ENCODE results near the gene BTNL9. TPM values are rescaled to one million over a fixed set of nuclear protein-coding genes. Genes with fewer than 3 reads are reported as not detected.

The BTNL9 gene
- total RNA-seq, 1 donor from 2014 or later: not detected

DNA sequence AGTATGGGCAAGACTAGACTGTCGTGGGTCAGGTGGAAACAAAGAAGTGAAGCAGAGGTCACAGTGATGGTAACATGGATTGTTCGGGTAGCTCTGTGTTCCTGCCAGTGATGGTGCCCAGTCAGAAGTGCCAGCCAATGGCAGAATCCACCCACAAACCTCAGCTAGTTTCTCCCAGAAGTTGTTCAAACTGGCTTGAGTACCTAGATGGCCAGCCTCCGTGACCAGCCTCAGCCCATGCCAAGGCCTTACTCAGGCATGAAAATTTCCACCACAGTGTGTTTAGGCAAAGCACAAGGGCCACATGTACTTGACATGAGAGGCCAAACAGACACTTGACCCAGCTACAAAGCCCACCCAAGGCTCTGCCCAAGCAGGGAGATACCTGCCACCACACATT, 19.4 kb upstream of the BTNL9 start:
- Mint-ChIP-seq H3K9me3 (ENCODE audit: low read depth) (peaks cover 21% of the 10 kb centered on the region), H3K4me1 (ENCODE audit: low read depth) (no peaks in the 10 kb centered on the region), H3K36me3 (ENCODE audit: low read depth) (peaks cover 2% of the 10 kb centered on the region), H3K27ac (ENCODE audit: unreplicated experiment) (no peak overlapping the region), H3K4me3 (ENCODE audit: unreplicated experiment) (no peak overlapping the region), H3K27me3 (ENCODE audit: low read depth) (peaks cover 9% of the 10 kb centered on the region)
- DNase-seq (ENCODE audit: low spot score): no peak
- TF ChIP-seq, protein P1, sequence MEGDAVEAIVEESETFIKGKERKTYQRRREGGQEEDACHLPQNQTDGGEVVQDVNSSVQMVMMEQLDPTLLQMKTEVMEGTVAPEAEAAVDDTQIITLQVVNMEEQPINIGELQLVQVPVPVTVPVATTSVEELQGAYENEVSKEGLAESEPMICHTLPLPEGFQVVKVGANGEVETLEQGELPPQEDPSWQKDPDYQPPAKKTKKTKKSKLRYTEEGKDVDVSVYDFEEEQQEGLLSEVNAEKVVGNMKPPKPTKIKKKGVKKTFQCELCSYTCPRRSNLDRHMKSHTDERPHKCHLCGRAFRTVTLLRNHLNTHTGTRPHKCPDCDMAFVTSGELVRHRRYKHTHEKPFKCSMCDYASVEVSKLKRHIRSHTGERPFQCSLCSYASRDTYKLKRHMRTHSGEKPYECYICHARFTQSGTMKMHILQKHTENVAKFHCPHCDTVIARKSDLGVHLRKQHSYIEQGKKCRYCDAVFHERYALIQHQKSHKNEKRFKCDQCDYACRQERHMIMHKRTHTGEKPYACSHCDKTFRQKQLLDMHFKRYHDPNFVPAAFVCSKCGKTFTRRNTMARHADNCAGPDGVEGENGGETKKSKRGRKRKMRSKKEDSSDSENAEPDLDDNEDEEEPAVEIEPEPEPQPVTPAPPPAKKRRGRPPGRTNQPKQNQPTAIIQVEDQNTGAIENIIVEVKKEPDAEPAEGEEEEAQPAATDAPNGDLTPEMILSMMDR (IDR thresholded peaks at IDR 0.05): no peak

DNA sequence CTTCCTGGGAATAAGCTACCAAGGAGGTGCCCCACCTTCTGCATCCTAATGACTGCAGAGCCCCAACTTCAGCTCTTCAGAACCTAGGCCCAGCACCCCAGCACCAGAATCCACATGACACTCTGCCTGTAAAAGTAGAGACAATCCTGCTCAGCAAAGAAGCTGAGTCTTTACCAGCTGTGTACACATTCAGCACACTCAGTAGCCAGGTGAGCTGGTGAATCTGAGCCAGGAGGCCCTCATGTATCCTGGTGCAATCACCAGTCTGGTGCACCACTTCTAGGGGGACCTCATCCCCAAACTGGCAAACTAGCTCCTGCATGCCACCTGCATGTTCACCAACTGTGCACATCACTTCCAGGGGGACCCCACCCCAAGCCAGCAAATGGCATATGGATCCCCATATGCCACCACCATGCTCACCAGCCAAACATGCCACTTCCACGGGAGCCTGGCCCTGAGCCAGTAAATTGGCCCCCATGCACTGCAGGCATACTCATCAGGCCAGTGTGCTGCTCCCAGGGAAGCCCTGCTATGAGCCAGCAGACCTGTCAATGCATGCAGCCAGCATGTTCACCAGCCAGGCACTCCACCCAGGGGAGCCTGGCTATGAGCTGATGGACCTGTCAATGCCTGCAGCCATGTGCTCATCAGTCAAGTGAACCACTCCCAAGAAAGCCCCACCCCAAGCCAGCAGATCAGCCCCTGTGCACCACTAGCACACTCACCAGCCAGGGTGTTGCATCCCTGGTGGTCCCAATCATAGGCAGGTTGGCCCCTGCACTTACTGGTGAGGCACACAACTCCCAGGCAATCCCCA, 15.6 kb upstream of the BTNL9 start:
- no peak overlapping the region for H3K27ac Mint-ChIP-seq (ENCODE audit: unreplicated experiment)
- peaks cover 2% of the 10 kb centered on the region for H3K36me3 Mint-ChIP-seq (ENCODE audit: low read depth)
- H3K9me3 Mint-ChIP-seq (ENCODE audit: low read depth): peaks cover 18% of the 10 kb centered on the region
- peak; percentile 53 for DNase-seq (ENCODE audit: low spot score)
- peaks cover 8% of the 10 kb centered on the region for H3K27me3 Mint-ChIP-seq (ENCODE audit: low read depth)
- H3K4me1 Mint-ChIP-seq (ENCODE audit: low read depth): peaks cover 4% of the 10 kb centered on the region
- H3K4me3 Mint-ChIP-seq (ENCODE audit: unreplicated experiment): no peak overlapping the region
- TF ChIP-seq, protein P1 (IDR thresholded peaks at IDR 0.05): no peak

DNA sequence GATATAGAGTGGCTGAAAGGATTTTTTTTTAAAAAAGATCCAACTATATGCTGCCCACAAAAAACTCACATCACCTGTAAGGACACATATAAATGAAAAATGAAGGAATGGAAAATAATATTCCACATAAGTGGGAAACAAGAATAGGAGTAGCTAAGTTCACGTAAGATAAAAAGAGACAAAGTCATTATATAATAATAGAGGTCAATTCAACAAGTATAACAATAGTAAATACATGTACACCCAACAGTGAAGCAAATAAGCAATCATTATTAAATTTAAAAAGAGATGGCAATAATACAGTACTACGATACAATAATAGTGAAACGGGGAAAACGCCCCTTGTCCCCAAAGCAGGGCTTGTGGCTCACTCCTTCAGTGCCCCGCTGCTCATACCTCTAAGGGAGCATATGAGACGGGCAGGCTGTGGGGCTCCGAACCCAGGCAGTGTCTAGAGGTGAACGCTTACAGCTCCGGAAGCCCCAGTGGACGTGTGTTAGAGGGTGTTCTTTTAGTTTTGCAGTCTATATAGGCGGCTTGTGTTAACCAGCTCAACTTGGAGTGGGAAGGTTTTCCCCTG, 12.5 kb upstream of the BTNL9 start:
- Mint-ChIP-seq H3K27me3 (ENCODE audit: low read depth) (peaks cover 17% of the 10 kb centered on the region), H3K9me3 (ENCODE audit: low read depth) (peaks cover 5% of the 10 kb centered on the region), H3K27ac (ENCODE audit: unreplicated experiment) (no peak overlapping the region), H3K4me1 (ENCODE audit: low read depth) (peaks cover 4% of the 10 kb centered on the region), H3K4me3 (ENCODE audit: unreplicated experiment) (no peak overlapping the region), H3K36me3 (ENCODE audit: low read depth) (no peaks in the 10 kb centered on the region)
- TF ChIP-seq, protein P1 (IDR thresholded peaks at IDR 0.05): no peak
- no peak for DNase-seq (ENCODE audit: low spot score)

DNA sequence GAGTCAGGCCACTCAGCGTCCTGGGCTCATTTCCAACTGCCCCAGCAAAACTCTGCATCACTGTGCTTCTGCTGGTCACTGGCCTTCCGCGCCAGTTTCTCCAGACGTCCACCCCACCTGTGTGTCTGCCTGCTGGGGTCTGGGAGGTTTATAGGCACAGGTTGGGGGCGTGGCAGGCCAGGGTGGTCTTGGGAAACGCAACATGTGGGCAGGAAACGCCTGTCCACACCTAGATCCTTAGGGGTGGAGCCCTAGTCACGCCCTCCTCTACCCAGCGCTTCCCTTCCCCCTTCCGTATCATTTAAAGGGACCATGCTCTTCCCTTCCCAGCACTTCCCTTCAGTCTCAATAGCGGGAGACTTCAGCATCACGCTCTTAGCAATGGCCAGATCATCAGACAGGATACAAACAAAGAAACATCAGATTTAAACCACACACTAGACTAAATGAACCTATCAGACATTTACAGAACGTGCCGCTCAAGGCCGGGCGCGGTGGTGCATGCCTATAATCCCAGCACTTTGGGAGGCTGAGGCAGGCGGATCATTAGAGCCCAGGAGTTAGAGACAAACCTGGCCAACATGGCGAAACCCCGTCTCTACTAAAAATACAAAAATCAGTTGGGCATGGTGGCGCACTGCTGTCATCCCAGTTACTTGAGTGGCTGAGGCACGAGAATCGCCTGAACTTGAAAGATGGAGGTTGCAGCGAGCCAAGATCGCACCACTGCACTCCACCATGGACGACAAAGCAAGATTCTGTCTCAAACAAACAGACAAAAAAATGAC, 11.8 kb upstream of the BTNL9 start:
- no peak overlapping the region for H3K27ac Mint-ChIP-seq (ENCODE audit: unreplicated experiment)
- peak overlapping the region; percentile 40 for H3K4me3 Mint-ChIP-seq (ENCODE audit: unreplicated experiment)
- H3K27me3 Mint-ChIP-seq (ENCODE audit: low read depth): peaks cover 17% of the 10 kb centered on the region
- peaks cover 4% of the 10 kb centered on the region for H3K4me1 Mint-ChIP-seq (ENCODE audit: low read depth)
- no peak for DNase-seq (ENCODE audit: low spot score)
- TF ChIP-seq, protein P1 (IDR thresholded peaks at IDR 0.05): no peak
- no peaks in the 10 kb centered on the region for H3K36me3 Mint-ChIP-seq (ENCODE audit: low read depth)
- H3K9me3 Mint-ChIP-seq (ENCODE audit: low read depth): no peaks in the 10 kb centered on the region

DNA sequence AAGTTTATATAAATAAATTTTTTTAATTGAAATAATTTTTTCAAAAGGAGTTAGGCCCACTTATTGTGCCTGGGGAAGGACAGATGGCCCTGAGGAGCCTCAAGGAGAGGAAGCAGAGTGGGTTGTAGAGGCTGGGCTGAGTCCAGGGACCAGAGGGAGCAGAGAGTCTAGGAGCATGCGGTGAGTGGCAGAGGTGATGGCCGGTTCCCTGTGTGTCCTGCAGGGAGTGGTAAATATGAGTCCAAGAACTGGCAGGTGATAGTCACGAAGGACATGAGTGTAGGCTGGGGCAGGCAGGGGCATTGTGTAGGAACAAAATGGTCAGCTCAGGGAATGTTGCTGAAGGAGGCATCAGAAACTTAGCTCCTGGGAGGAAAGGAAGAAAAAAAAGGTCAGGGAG, 8.3 kb upstream of the BTNL9 start:
- no peak for DNase-seq (ENCODE audit: low spot score)
- Mint-ChIP-seq H3K36me3 (ENCODE audit: low read depth) (no peaks in the 10 kb centered on the region), H3K4me1 (ENCODE audit: low read depth) (peaks cover 4% of the 10 kb centered on the region), H3K4me3 (ENCODE audit: unreplicated experiment) (no peak overlapping the region), H3K27me3 (ENCODE audit: low read depth) (peaks cover 24% of the 10 kb centered on the region), H3K27ac (ENCODE audit: unreplicated experiment) (no peak overlapping the region), H3K9me3 (ENCODE audit: low read depth) (no peaks in the 10 kb centered on the region)
- TF ChIP-seq, protein P1 (IDR thresholded peaks at IDR 0.05): no peak

Data from chondrocyte (in vitro differentiated cells).